Measurements from ENCODE around the gene LDLRAD3. TPM values are rescaled to one million over a fixed set of nuclear protein-coding genes. Genes with fewer than 3 reads are reported as not detected.
A peak's percentile ranks its signal among the peaks of the same experiment; 100 is the strongest.

The LDLRAD3 gene
- total and polyA plus RNA-seq, 4 donors: 2.2 to 14.3 (median 9.9) TPM

DNA sequence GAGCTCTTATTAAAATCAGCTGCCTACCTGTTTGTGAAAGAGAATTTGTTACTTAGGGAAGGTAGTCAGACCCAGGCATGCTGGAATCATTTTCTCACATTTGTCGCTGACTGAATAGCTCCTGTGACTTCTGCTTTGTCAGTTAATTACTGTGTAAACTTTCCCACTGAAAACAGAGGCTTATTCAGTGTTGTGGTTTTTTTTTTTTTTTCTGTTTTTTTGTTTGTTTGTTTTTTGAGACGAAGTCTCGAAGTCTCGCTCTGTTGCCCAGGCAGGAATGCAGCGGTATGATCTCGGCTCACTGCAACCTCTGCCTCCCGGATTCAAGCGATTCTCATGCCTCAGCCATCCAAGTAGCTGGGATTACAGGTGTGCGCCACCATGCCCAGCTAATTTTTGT is 5.6 kb upstream of the LDLRAD3 start:
- H3K9ac ChIP-seq (ENCODE audit: insufficient read depth in 1 of 2, low read length in 2 of 2): no peak overlapping the region
- no peak overlapping the region for H3K4me3 ChIP-seq
- H3K4me1 ChIP-seq (ENCODE audit: control insufficient read depth in 5 of 5, insufficient read depth in 5 of 5, low read length in 5 of 5): peaks cover 0 to 15% (median 6%) of the 10 kb centered on the region in 5 donors
- H3K27ac ChIP-seq (ENCODE audit: low read depth in 1 of 2, low read length in 1 of 2): no peak overlapping the region
- H3K36me3 ChIP-seq (ENCODE audit: control insufficient read depth in 4 of 4, insufficient read depth in 4 of 4, low read length in 4 of 4): no peaks in the 10 kb centered on the region
- DNase-seq (no peak), ATAC-seq (ENCODE audit: insufficient read depth, low FRiP score) (no peak)
- peaks cover 0 to 2% (median 0%) of the 10 kb centered on the region in 3 donors for H3K27me3 ChIP-seq (ENCODE audit: control insufficient read depth in 3 of 3, insufficient read depth in 3 of 3, low read length in 2 of 3)
- no peaks in the 10 kb centered on the region for H3K9me3 ChIP-seq (ENCODE audit: control insufficient read depth in 4 of 4, insufficient read depth in 3 of 4, low read length in 3 of 4)
- 94 to 95% methylated on average over 9 of the region's 9 CpGs for WGBS, 2 donors
- TF ChIP-seq, protein P1, sequence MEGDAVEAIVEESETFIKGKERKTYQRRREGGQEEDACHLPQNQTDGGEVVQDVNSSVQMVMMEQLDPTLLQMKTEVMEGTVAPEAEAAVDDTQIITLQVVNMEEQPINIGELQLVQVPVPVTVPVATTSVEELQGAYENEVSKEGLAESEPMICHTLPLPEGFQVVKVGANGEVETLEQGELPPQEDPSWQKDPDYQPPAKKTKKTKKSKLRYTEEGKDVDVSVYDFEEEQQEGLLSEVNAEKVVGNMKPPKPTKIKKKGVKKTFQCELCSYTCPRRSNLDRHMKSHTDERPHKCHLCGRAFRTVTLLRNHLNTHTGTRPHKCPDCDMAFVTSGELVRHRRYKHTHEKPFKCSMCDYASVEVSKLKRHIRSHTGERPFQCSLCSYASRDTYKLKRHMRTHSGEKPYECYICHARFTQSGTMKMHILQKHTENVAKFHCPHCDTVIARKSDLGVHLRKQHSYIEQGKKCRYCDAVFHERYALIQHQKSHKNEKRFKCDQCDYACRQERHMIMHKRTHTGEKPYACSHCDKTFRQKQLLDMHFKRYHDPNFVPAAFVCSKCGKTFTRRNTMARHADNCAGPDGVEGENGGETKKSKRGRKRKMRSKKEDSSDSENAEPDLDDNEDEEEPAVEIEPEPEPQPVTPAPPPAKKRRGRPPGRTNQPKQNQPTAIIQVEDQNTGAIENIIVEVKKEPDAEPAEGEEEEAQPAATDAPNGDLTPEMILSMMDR (IDR thresholded peaks at IDR 0.05; ENCODE audit: control extremely low read depth, extremely low read depth): no peak

- Histone ChIP-seq H3K4me1 (ENCODE audit: control insufficient read depth in 5 of 5, insufficient read depth in 5 of 5, low read length in 5 of 5) (peaks cover 0 to 22% (median 5%) of the 10 kb centered on the region in 5 donors), H3K9ac (ENCODE audit: insufficient read depth in 1 of 2, low read length in 2 of 2) (peak overlapping the region in 1 of 2 donors; percentile 81), H3K36me3 (ENCODE audit: control insufficient read depth in 4 of 4, insufficient read depth in 4 of 4, low read length in 4 of 4) (no peaks in the 10 kb centered on the region), H3K9me3 (ENCODE audit: control insufficient read depth in 4 of 4, insufficient read depth in 3 of 4, low read length in 3 of 4) (no peaks in the 10 kb centered on the region), H3K4me3 (no peak overlapping the region), H3K27ac (ENCODE audit: low read depth in 1 of 2, low read length in 1 of 2) (peak overlapping the region in 1 of 2 donors; percentile 37), H3K27me3 (ENCODE audit: control insufficient read depth in 3 of 3, insufficient read depth in 3 of 3, low read length in 2 of 3) (peaks cover 0 to 2% (median 0%) of the 10 kb centered on the region in 3 donors)
- ATAC-seq (ENCODE audit: insufficient read depth, low FRiP score): no peak
- TF ChIP-seq, protein P1 (IDR thresholded peaks at IDR 0.05; ENCODE audit: control extremely low read depth, extremely low read depth): no peak
- DNase-seq: peak in 1 of 3 donors; percentile 54
- WGBS, 2 donors: 18 to 26% methylated on average over 9 of the region's 9 CpGs
These were observed 553 bp upstream of the LDLRAD3 start for GRCh38 chr11:35943309-35943708.

GRCh38 chr11:35944503-35945136 is 758 bp downstream of the LDLRAD3 start:
- Histone ChIP-seq H3K36me3 (ENCODE audit: control insufficient read depth in 4 of 4, insufficient read depth in 4 of 4, low read length in 4 of 4) (no peaks in the 10 kb centered on the region), H3K27me3 (ENCODE audit: control insufficient read depth in 3 of 3, insufficient read depth in 3 of 3, low read length in 2 of 3) (peaks cover 0 to 2% (median 0%) of the 10 kb centered on the region in 3 donors), H3K27ac (ENCODE audit: low read depth in 1 of 2, low read length in 1 of 2) (peak overlapping the region in 1 of 2 donors; percentile 41), H3K4me3 (peak overlapping the region; percentile 61), H3K4me1 (ENCODE audit: control insufficient read depth in 5 of 5, insufficient read depth in 5 of 5, low read length in 5 of 5) (peaks cover 0 to 22% (median 5%) of the 10 kb centered on the region in 5 donors), H3K9ac (ENCODE audit: insufficient read depth in 1 of 2, low read length in 2 of 2) (peak overlapping the region in 1 of 2 donors; percentile 40), H3K9me3 (ENCODE audit: control insufficient read depth in 4 of 4, insufficient read depth in 3 of 4, low read length in 3 of 4) (no peaks in the 10 kb centered on the region)
- TF ChIP-seq, protein P1 (IDR thresholded peaks at IDR 0.05; ENCODE audit: control extremely low read depth, extremely low read depth): no peak
- 31 to 41% methylated on average over 31 to 32 of the region's 32 CpGs for whole genome bisulfite sequencing, 2 donors
- peak in 2 of 3 donors; percentile 30 to 38 for DNase-seq
- ATAC-seq (ENCODE audit: insufficient read depth, low FRiP score): no peak

All from lung (tissue), 12 donors.